M059J (cell line): ENCODE data around the gene LDLRAD3. TPM values are rescaled to one million over a fixed set of nuclear protein-coding genes. Genes with fewer than 3 reads are reported as not detected.

ENCODE experiments used
- DNase-seq: peaks from one replicate; pipeline ENCODE4 v3.0.0-alpha.2; 2012; ENCODE audit warnings: low read depth
- total RNA-seq: library from RNA; depleted of rRNA; stranded (reverse); fragments of >200 nt; shearing (Covaris generic); gene quantifications from 2 replicates; pipeline ENCODE4 v1.2.3, GENCODE V29; 2014

LDLRAD3 gene
- total RNA-seq, 1 experiment from 2014 or later = 12.1 TPM

- DNase-seq = no peak
Measured at GRCh38 chr11:36212564-36213392, 268.9 kb downstream of the LDLRAD3 start.

GRCh38 chr11:36213393-36213840, 269.6 kb downstream of the LDLRAD3 start:
- no peak for DNase-seq

- no peak for DNase-seq
Measured at GRCh38 chr11:36214480-36214879, 270.6 kb downstream of the LDLRAD3 start.

GRCh38 chr11:36214976-36215692, 271.3 kb downstream of the LDLRAD3 start:
- DNase-seq = no peak

GRCh38 chr11:36215693-36216060, 271.8 kb downstream of the LDLRAD3 start:
- no peak for DNase-seq

- DNase-seq = no peak
Measured at GRCh38 chr11:36216061-36216615, 272.3 kb downstream of the LDLRAD3 start.

GRCh38 chr11:36218283-36218921, 274.5 kb downstream of the LDLRAD3 start:
- no peak for DNase-seq

- DNase-seq = no peak
Measured at GRCh38 chr11:36219996-36220395, 276.1 kb downstream of the LDLRAD3 start.

- peak; percentile 43 for DNase-seq
Measured at GRCh38 chr11:36222831-36223635, 279.2 kb downstream of the LDLRAD3 start.

- no peak for DNase-seq
Measured at GRCh38 chr11:36224209-36224882, 280.5 kb downstream of the LDLRAD3 start.

GRCh38 chr11:36227044-36227443, 283.2 kb downstream of the LDLRAD3 start:
- DNase-seq = no peak

- peak; percentile 47 for DNase-seq
Measured at GRCh38 chr11:36228689-36229088, 284.8 kb downstream of the LDLRAD3 start.

GRCh38 chr11:36229091-36229705, 285.3 kb downstream of the LDLRAD3 start:
- no peak for DNase-seq

GRCh38 chr11:36230779-36231699, 287.2 kb downstream of the LDLRAD3 start:
- DNase-seq = peak; percentile 78

GRCh38 chr11:36233204-36233603, 289.3 kb downstream of the LDLRAD3 start:
- peak; percentile 82 for DNase-seq

- no peak for DNase-seq
Measured at GRCh38 chr11:36234825-36235224, 291.0 kb downstream of the LDLRAD3 start.

- peak; percentile 63 for DNase-seq
Measured at GRCh38 chr11:36235750-36236149, 291.9 kb downstream of the LDLRAD3 start.

- no peak for DNase-seq
Measured at GRCh38 chr11:36237391-36237790, 293.5 kb downstream of the LDLRAD3 start.

- DNase-seq = no peak
Measured at GRCh38 chr11:36238036-36238631, 294.3 kb downstream of the LDLRAD3 start.
